Vagina (tissue), 2 donors: ENCODE measurements around the gene CFAP97D1. TPM values are rescaled to one million over a fixed set of nuclear protein-coding genes. Genes with fewer than 3 reads are reported as not detected.

Experiments used
- DNase-seq, 2 donors: peaks; one replicate each; pipeline ENCODE4 v3.0.0-alpha.2; 2017; ENCODE audit errors: extremely low spot score in 2 of 2
- H3K27ac ChIP-seq: fragments of 200-600 bp; sonication (generic); one replicate; pipeline ENCODE4 v1.5.1; 2019
- H3K27me3 ChIP-seq: fragments of 200-600 bp; sonication (generic); one replicate; pipeline ENCODE4 v1.5.1; 2019
- H3K36me3 ChIP-seq, 2 donors: fragments of 200-600 bp; sonication (generic); one replicate each; pipeline ENCODE4 v1.5.1; 2017 to 2019
- H3K4me1 ChIP-seq: fragments of 200-600 bp; sonication (generic); one replicate; pipeline ENCODE4 v1.5.1; 2019
- H3K4me3 ChIP-seq, 2 donors: fragments of 200-600 bp; sonication (generic); 1 replicate in 1 of 2; 2 replicates in 1 of 2; pipeline ENCODE4 v1.5.1; 2016 to 2019
- H3K9me3 ChIP-seq: fragments of 200-600 bp; sonication (generic); one replicate; pipeline ENCODE4 v1.5.1; 2019
- CTCF ChIP-seq, 3 experiments: fragments of 450-650 bp in 2 of 3; fragments of 200-600 bp in 1 of 3; sonication (generic) in 1 of 3; IDR thresholded peaks; one replicate each; pipeline ENCODE4 v1.5.1; 2017 to 2019; ENCODE audit warnings: antibody characterized with exemption in 3 of 3, mild to moderate bottlenecking in 2 of 3, moderate library complexity in 2 of 3
- POLR2A ChIP-seq, 2 donors: fragments of 450-650 bp; IDR thresholded peaks; one replicate each; pipeline ENCODE4 v1.6.1; 2017; ENCODE audit warnings: antibody characterized with exemption in 2 of 2, mild to moderate bottlenecking in 2 of 2, moderate library complexity in 2 of 2
- POLR2AphosphoS5 ChIP-seq, 2 donors: sonication (generic); formaldehyde crosslinking; IDR thresholded peaks; one replicate each; pipeline ENCODE4 v1.9.0; 2017; ENCODE audit warnings: antibody characterized with exemption in 2 of 2, mild to moderate bottlenecking in 2 of 2, low read depth in 1 of 2; ENCODE audit not compliant: insufficient read depth in 1 of 2
- intact Hi-C: fragments of 100-400 bp; cut with DNase I; formaldehyde crosslinking; loops from one replicate; pipeline ENCODE4 v1.15.1; 2023
- total RNA-seq: library from RNA; depleted of rRNA; stranded (reverse); fragments of >200 nt; gene quantifications from one replicate; pipeline ENCODE4 v1.2.3, GENCODE V29; 2016

Gene CFAP97D1
- total RNA-seq, 1 donor from 2014 or later, result not detected

GRCh38 chr17:43753493-43754129 is 26.6 kb upstream of the CFAP97D1 start:
- H3K27me3 ChIP-seq, result no peaks in the 10 kb centered on the region

GRCh38 chr17:43754947-43755346 is 25.3 kb upstream of the CFAP97D1 start:
- Histone ChIP-seq H3K4me1 (peaks cover 12% of the 10 kb centered on the region), H3K36me3 (no peaks in the 10 kb centered on the region), H3K27me3 (no peaks in the 10 kb centered on the region), H3K27ac (no peak overlapping the region), H3K9me3 (no peaks in the 10 kb centered on the region), H3K4me3 (no peak overlapping the region)
- TF ChIP-seq CTCF (IDR thresholded peaks at IDR 0.05) (no peak), POLR2A (IDR thresholded peaks at IDR 0.05) (no peak), POLR2AphosphoS5 (IDR thresholded peaks at IDR 0.05; ENCODE audit: insufficient read depth in 1 of 2, low read depth in 1 of 2) (no peak)
- DNase-seq, result no peak
- intact Hi-C loops, result no loop called here

More at GRCh38 chr17:43753493-43754129, 26.6 kb upstream of the CFAP97D1 start:
- TF ChIP-seq POLR2A (IDR thresholded peaks at IDR 0.05) (no peak), POLR2AphosphoS5 (IDR thresholded peaks at IDR 0.05; ENCODE audit: insufficient read depth in 1 of 2, low read depth in 1 of 2) (no peak), CTCF (IDR thresholded peaks at IDR 0.05) (no peak)
- no peaks in the 10 kb centered on the region for H3K9me3 ChIP-seq
- no peak for DNase-seq
- H3K4me1 ChIP-seq, result peaks cover 12% of the 10 kb centered on the region
- no peak overlapping the region for H3K27ac ChIP-seq
- no peak overlapping the region for H3K4me3 ChIP-seq
- intact Hi-C loops, result no loop called here
- no peaks in the 10 kb centered on the region for H3K36me3 ChIP-seq

GRCh38 chr17:43755389-43755875 is 24.8 kb upstream of the CFAP97D1 start:
- H3K27me3 ChIP-seq, result no peaks in the 10 kb centered on the region
- H3K9me3 ChIP-seq, result no peaks in the 10 kb centered on the region
- H3K4me3 ChIP-seq, result no peak overlapping the region
- no peak for DNase-seq
- no peak for TF ChIP-seq CTCF (IDR thresholded peaks at IDR 0.05)
- no peak for TF ChIP-seq POLR2AphosphoS5 (IDR thresholded peaks at IDR 0.05; ENCODE audit: insufficient read depth in 1 of 2, low read depth in 1 of 2)
- no peak for TF ChIP-seq POLR2A (IDR thresholded peaks at IDR 0.05)
- H3K27ac ChIP-seq, result no peak overlapping the region
- intact Hi-C loops, result no loop called here
- H3K36me3 ChIP-seq, result no peaks in the 10 kb centered on the region
- H3K4me1 ChIP-seq, result peaks cover 12% of the 10 kb centered on the region

GRCh38 chr17:43756201-43756600 is 24.0 kb upstream of the CFAP97D1 start:
- H3K36me3 ChIP-seq, result no peaks in the 10 kb centered on the region
- intact Hi-C loops, result no loop called here
- no peak overlapping the region for H3K4me3 ChIP-seq
- no peak overlapping the region for H3K27ac ChIP-seq
- peaks cover 12% of the 10 kb centered on the region for H3K4me1 ChIP-seq
- no peaks in the 10 kb centered on the region for H3K9me3 ChIP-seq
- H3K27me3 ChIP-seq, result no peaks in the 10 kb centered on the region
- no peak for TF ChIP-seq CTCF (IDR thresholded peaks at IDR 0.05)
- no peak for TF ChIP-seq POLR2AphosphoS5 (IDR thresholded peaks at IDR 0.05; ENCODE audit: insufficient read depth in 1 of 2, low read depth in 1 of 2)
- TF ChIP-seq POLR2A (IDR thresholded peaks at IDR 0.05), result no peak
- DNase-seq, result no peak

GRCh38 chr17:43757171-43757660 is 23.0 kb upstream of the CFAP97D1 start:
- peaks cover 12% of the 10 kb centered on the region for H3K4me1 ChIP-seq
- intact Hi-C loops, result no loop called here
- TF ChIP-seq POLR2AphosphoS5 (IDR thresholded peaks at IDR 0.05; ENCODE audit: insufficient read depth in 1 of 2, low read depth in 1 of 2) (no peak), POLR2A (IDR thresholded peaks at IDR 0.05) (no peak), CTCF (IDR thresholded peaks at IDR 0.05) (no peak)
- H3K36me3 ChIP-seq, result no peaks in the 10 kb centered on the region
- H3K27ac ChIP-seq, result no peak overlapping the region
- H3K4me3 ChIP-seq, result no peak overlapping the region
- DNase-seq, result no peak
- H3K9me3 ChIP-seq, result no peaks in the 10 kb centered on the region
- H3K27me3 ChIP-seq, result no peaks in the 10 kb centered on the region
